ENCODE results near the gene ARF6. TPM values are rescaled to one million over a fixed set of nuclear protein-coding genes. Genes with fewer than 3 reads are reported as not detected.

ARF6 gene
- total RNA-seq, 1 experiment from 2014 or later, result 49.2 TPM

DNA sequence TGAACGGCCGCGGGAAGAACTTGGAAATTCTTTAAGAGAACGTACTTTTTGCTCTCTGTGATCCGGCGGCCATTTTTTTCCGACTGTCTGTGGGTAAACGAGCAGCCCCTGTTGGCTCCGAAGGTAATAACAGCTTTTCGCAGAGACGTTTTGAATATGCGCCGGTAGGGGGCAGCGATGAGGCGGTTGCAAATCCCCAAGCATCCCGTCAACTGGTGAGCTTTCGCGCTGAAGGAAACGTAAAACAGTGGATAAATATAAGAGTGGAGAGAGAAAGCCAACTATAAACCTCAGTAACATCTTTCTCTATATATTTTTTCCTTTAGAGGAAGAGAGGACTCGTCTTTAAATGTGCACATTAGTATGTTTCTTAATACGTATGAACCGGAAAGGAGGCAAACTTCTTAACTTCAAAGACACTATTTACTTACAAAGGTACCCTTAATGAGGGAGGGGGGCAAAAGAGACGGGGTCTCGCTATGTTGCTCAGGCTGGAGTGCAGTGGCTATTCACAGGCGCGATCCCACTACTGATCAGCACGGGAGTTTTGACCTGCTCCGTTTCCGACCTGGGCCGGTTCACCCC, 30.7 kb upstream of the ARF6 start:
- no peak overlapping the region for H3K4me3 Mint-ChIP-seq
- H3K27me3 Mint-ChIP-seq (ENCODE audit: low read depth), result peaks cover 3% of the 10 kb centered on the region; the same call in 1 of the 2 replicates
- Histone ChIP-seq H3K18ac (ENCODE audit: insufficient read length, low read depth, low read length) (peak overlapping the region; percentile 98), H2BK5ac (ENCODE audit: insufficient read length, low read length) (peak overlapping the region; percentile 74), H2BK20ac (ENCODE audit: low read depth, low read length, poor library complexity, severe bottlenecking) (peak overlapping the region; percentile 84), H3K27me3 (ENCODE audit: insufficient read depth, low read length) (no peaks in the 10 kb centered on the region), H3K23me2 (ENCODE audit: insufficient read length, low read depth, low read length, poor library complexity, severe bottlenecking) (peaks cover 6% of the 10 kb centered on the region), H3K27ac (ENCODE audit: insufficient read length, low read depth, low read length) (peak overlapping the region; percentile 95), H2AFZ (ENCODE audit: low read length) (peak overlapping the region; percentile 98), H3K4ac (ENCODE audit: low read depth, low read length) (no peak overlapping the region; the same call in 1 of the 2 replicates), H3K23ac (ENCODE audit: insufficient read length, low read depth, low read length) (no peak overlapping the region), H3K79me1 (ENCODE audit: insufficient read depth, low read depth, low read length, poor library complexity, severe bottlenecking) (no peaks in the 10 kb centered on the region), H2AK5ac (ENCODE audit: insufficient read length, low read length) (no peak overlapping the region), H3K14ac (ENCODE audit: insufficient read depth, low read length) (peak overlapping the region; percentile 96; the same call in 1 of the 2 replicates), H2BK120ac (ENCODE audit: low read depth, low read length, poor library complexity, severe bottlenecking) (peak overlapping the region; percentile 84), H3T11ph (ENCODE audit: low read length) (peak overlapping the region; percentile 94), H2BK12ac (ENCODE audit: insufficient read length, low read depth, low read length) (no peak overlapping the region), H4K20me1 (ENCODE audit: control insufficient read depth, insufficient read depth, insufficient read length) (no peaks in the 10 kb centered on the region), H3K9ac (ENCODE audit: extremely low read depth, insufficient read length, low read length) (peak overlapping the region; percentile 99), H3K4me2 (ENCODE audit: insufficient read depth, insufficient read length, low read length) (peak overlapping the region; percentile 98), H2BK15ac (ENCODE audit: low read depth, low read length) (no peak overlapping the region), H3K79me2 (ENCODE audit: insufficient read depth, low read length) (no peaks in the 10 kb centered on the region), H4K5ac (ENCODE audit: insufficient read length, low read depth, low read length) (peak overlapping the region; percentile 94), H3K4me1 (ENCODE audit: insufficient read depth, low read length) (no peaks in the 10 kb centered on the region; the same call in 1 of the 2 replicates), H3K56ac (ENCODE audit: insufficient read length, low read depth, low read length) (peak overlapping the region; percentile 82), H4K8ac (replicated peaks; ENCODE audit: insufficient read length, low read depth, low read length) (peak overlapping the region; percentile 71), H3K9me3 (ENCODE audit: control insufficient read depth, low read depth, low read length) (no peaks in the 10 kb centered on the region), H4K91ac (ENCODE audit: insufficient read length, low read depth, low read length) (no peak overlapping the region)
- DNase-seq, result peak; percentile 83
- H3K4me1 Mint-ChIP-seq, result peaks cover 7 to 14% of the 10 kb centered on the region in 2 experiments
- H3K36me3 Mint-ChIP-seq (ENCODE audit: insufficient read depth in 1 of 3, low read depth in 3 of 3), result no peaks in the 10 kb centered on the region; a peak in 1 of 7 replicates
- H3K27ac Mint-ChIP-seq, result peak overlapping the region in 2 of 3 experiments; percentile 97 to 99
- TF ChIP-seq, protein P1, sequence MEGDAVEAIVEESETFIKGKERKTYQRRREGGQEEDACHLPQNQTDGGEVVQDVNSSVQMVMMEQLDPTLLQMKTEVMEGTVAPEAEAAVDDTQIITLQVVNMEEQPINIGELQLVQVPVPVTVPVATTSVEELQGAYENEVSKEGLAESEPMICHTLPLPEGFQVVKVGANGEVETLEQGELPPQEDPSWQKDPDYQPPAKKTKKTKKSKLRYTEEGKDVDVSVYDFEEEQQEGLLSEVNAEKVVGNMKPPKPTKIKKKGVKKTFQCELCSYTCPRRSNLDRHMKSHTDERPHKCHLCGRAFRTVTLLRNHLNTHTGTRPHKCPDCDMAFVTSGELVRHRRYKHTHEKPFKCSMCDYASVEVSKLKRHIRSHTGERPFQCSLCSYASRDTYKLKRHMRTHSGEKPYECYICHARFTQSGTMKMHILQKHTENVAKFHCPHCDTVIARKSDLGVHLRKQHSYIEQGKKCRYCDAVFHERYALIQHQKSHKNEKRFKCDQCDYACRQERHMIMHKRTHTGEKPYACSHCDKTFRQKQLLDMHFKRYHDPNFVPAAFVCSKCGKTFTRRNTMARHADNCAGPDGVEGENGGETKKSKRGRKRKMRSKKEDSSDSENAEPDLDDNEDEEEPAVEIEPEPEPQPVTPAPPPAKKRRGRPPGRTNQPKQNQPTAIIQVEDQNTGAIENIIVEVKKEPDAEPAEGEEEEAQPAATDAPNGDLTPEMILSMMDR (conservative IDR thresholded peaks at IDR 0.05), result peak; percentile 100
- H3K9me3 Mint-ChIP-seq, result no peaks in the 10 kb centered on the region; a peak in 1 of 5 replicates
- no CpG with 5 or more reads among the region's 30 CpGs for WGBS (ENCODE audit: extremely low coverage, insufficient read length, low lambda C conversion rate)
